Stimulated activated naive CD4-positive, alpha-beta T cell (primary cell): Measurements from ENCODE around the gene RAD9A.

Experiments
- DNase-seq, 6 experiments: peaks; one replicate each; lab custom pipeline; 2025; lab: John Stamatoyannopoulos, UW

Gene RAD9A

DNA sequence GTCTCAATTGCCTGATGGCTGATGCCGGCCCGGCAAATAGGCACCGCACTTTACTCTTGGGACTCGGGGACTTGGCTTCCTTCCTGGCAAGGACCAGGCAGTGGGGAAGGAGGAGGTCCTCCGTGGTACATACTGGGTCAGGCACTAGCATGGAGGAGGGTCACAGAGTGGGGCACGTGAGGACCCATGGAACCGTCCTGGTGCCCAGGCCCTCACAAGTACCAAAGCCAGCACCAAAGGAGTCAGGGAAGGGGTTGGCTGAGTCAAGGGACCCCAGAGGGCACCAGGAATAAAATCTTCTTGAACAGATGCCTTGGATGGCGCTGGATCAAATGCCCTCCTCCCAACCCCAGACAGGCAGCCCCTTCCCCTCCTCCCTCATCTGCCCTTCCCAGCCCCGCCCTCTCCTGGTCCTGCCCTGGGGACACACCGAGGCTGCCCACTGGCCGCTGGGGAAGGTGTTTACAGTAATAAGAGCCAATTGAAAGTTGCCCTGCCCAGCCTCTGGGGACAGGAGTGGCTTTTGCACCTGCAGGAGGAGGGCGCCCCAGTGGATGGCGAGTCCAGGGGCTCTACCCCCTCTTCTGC is 18.1 kb downstream of the RAD9A start:
- peak in 1 of 6 experiments; percentile 19 for DNase-seq

GRCh38 chr11:67410369-67410831 is 18.6 kb downstream of the RAD9A start:
- no peak for DNase-seq

GRCh38 chr11:67410984-67411784 is 19.4 kb downstream of the RAD9A start:
- no peak for DNase-seq

- no peak for DNase-seq
Measured at GRCh38 chr11:67411785-67412152, 20.0 kb downstream of the RAD9A start.

GRCh38 chr11:67412495-67413179 is 20.9 kb downstream of the RAD9A start:
- DNase-seq = no peak

GRCh38 chr11:67413266-67413849 is 21.6 kb downstream of the RAD9A start:
- DNase-seq = no peak

GRCh38 chr11:67415501-67416304 is 23.9 kb downstream of the RAD9A start, which contains the start of gene CARNS1:
Gene CARNS1, plus strand, starts transcription at chr11:67415678. Its CDS starts 522 bp downstream, at chr11:67416200.
- no peak for DNase-seq

GRCh38 chr11:67416416-67417335 is 24.9 kb downstream of the RAD9A start:
- DNase-seq = peak; percentile 79 to 91 (median 89)

GRCh38 chr11:67417425-67417824 is 25.6 kb downstream of the RAD9A start:
- DNase-seq = no peak

DNA sequence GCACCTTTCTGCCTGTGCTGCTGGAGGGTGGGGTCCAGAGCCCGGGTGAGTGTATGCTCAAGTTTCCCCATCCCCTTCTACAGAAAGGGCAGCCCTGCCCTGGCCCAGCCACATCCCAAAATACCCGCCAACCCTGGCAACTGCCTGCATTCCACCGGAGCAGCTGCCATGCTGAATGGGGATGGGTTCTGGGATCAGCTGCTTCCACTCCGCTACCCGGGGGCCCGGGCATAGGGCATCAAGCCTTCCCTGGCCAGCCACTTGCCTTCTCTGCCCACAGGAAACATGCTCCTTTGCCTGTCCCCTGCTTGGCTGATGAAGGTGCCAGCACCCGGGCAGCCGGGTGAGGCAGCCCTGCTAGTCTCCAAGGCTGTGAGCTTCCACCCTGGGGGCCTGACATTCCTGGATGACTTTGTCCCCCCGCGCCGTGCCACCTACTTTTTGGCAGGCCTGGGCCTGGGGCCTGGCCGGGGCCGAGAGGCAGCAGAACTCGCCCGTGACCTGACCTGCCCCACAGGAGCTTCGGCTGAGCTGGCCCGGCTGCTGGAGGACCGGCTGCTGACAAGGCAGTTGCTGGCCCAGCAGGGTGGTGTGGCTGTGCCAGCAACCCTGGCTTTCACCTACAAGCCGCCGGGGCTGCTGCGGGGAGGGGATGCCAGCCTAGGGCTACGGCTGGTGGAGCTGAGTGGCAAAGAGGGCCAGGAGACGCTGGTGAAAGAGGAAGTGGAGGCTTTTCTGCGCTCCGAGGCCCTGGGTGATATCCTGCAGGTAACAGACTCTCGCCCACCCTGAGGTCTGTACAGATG is 26.9 kb downstream of the RAD9A start:
- DNase-seq = peak; percentile 34 to 66 (median 46)

- DNase-seq = no peak
Measured at GRCh38 chr11:67419325-67420049, 27.7 kb downstream of the RAD9A start.

- no peak for DNase-seq
Measured at GRCh38 chr11:67420147-67420645, 28.4 kb downstream of the RAD9A start.

DNA sequence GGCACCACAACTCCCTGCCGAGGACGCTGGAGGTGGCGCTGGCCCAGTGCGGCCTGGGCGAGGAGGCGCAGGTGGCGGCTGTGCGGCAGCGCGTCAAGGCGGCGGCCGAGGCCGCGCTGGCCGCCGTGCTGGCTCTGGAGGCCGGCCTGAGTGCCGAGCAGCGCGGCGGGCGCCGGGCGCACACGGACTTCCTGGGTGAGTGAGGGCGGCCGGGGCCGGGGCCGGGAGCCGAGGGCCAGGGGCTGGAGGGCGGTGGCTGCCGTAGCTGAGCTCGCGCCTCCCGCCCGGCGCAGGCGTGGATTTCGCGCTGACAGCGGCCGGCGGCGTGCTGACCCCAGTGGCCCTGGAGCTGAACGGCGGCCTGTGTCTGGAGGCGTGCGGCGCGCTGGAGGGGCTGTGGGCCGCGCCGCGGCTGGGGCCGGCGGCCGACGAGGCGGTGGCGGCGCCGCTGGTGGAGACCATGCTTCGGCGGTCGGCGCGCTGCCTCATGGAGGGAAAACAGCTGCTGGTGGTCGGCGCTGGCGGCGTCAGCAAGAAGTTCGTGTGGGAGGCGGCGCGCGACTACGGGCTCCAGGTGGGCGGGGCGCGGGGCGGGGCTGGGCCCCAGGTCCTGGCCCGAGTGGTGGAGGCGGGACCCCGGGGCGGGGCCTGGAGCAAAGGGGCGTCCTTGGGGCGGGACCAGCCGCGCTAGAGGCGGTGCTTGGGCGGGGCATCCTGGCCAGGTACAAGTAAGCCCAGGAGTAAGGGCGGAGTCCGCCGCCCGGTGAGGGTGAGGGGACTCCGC is 29.1 kb downstream of the RAD9A start:
- DNase-seq = peak; percentile 94 to 99 (median 98)

- no peak for DNase-seq
Measured at GRCh38 chr11:67421430-67422031, 29.7 kb downstream of the RAD9A start.

DNA sequence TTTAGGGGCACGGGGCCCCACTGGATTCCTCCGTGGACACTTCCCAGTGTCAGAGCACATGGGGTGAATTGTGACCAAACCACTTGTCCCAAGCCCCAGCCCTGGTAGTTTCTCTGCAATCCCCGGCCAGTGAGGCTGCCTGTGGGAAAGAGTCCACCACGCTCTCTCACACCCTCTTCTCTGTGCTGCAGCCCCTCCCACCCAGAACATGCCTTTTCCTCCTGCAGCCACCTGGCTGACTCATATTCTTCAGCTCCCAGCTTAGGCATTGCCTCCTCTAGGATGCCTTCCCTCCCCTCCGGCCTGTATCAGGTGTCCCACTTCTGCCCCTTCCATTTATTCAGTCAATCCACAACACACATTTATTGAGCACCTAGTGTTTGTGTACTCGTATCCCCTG is 31.1 kb downstream of the RAD9A start:
- DNase-seq = no peak

DNA sequence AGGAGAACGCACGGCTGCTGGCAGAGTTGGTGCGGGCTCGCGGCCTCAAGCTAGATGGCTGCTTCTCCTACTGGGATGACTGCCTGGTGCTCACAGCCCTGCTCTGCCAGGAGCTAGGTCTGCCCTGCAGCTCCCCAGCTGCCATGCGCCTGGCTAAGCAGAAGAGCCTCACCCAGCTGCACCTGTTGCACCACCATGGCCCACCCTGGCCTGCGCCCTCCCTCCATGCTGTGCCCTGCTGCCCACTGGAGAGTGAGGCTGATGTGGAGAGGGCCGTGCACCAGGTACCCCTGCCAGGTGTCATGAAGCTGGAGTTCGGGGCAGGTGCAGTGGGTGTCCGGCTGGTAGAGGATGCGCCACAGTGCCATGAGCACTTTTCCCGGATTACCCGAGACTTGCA is 31.7 kb downstream of the RAD9A start:
- no peak for DNase-seq

DNA sequence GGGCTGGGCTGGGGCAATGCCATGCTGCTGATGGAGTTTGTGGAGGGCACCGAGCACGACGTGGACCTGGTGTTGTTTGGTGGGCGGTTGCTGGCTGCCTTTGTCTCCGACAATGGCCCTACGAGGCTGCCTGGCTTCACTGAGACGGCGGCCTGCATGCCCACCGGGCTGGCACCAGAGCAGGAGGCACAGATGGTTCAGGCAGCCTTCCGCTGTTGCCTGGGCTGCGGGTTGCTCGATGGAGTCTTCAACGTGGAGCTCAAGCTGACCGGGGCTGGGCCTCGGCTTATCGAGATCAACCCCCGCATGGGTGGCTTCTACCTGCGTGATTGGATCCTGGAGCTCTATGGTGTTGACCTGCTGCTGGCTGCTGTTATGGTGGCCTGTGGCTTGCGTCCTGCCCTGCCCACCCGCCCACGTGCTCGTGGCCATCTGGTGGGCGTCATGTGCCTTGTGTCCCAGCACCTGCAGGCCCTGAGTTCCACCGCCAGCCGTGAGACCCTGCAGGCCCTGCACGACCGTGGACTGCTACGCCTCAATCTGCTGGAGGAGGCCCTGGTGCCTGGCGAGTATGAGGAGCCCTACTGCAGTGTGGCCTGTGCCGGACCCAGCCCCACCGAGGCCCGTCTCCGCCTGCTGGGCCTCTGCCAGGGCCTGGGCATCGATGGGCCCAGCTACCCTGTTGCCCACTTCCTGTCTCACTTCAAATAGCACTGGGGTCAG is 32.3 kb downstream of the RAD9A start:
- DNase-seq = no peak
